CD1c-positive myeloid dendritic cell (primary cell): ENCODE results near the gene SYTL1.
A peak's percentile ranks its signal among the peaks of the same experiment; 100 is the strongest.

ENCODE experiments used
- DNase-seq: peaks from one replicate; pipeline ENCODE4 v3.0.0-alpha.2; 2016; ENCODE audit errors: extremely low spot score

Gene SYTL1

DNA sequence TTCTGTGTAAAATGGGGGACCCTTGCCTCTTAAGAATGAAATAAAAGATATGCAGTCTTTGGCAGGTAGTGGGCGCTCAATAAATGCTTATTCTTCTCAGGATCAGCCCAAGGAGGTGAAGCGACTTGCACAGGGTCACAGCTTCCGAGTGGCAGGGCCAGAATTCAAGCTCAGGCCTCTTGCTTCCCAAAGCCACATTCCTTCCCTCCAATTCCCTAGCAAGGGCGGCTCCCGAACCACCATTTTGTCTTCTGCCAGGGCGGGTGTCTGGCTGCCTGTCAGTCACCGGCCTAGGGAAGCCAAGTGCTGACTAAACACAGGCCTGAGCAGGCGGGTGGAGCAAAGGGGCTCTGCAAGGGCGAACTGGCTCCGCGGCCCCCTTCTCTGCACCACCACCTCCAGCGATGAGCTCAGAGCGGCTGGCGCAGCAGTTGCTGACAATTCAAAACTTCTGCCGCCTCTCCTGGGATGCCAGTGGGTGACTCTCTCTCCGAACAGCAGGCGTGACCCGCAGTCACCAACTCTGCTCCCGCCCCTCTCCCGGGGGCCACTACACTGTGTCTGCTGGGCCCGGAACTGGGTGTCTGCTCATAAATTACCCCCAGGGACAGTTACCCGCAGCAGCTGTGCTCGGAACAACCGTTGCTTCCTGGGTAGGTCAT lies 61.4 kb downstream of the SYTL1 start:
- DNase-seq = peak; percentile 50
